ENCODE data around the gene TMEM205. TPM values are rescaled to one million over a fixed set of nuclear protein-coding genes. Genes with fewer than 3 reads are reported as not detected.

The TMEM205 gene
- total and polyA plus RNA-seq, 2 of the 13 experiments (the other 11 are each of a cell fraction or from before 2014, with no cell fraction given) = 45.5 to 98.7 TPM

DNA sequence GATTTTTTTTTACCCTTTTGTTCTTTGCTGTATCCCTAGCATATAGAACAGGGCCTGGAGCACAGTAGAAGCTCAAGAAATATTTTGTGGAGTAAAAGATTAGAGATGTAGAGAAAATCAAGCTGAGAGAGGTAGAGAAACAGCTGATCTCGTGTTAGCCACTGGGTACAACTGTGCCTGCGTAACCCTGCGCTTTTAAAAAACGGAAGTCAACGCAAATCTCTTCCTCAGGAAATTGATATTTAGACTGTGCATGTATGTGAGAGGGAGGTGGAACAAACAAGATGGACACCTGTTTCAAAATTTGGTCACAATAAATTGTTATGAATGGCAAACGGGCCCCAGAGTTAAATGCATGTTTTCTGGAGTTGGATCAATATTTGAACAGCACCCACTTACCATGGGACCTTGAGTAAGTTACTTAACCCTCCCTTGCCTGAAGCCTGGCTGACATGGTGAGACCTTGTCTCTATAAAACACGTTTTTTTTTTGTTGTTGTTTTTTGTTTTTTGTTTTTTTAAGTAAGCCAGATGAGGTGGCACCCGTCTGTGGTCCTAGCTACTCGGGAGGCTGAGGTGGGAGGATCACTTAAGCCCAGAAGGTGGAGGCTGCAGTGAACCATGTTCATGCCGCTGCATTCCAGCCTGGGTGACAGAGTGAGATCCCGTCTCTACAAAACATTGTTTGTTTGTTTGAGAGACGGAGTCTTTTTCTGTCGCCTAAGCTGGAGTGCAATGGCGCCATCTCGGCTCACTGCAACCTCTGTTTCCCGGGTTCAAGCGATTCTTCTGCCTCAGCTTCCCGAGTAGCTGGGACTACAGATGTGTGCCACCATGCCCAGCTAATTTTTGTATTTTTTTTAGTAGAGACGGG lies 41.3 kb upstream of the TMEM205 start (continued):
- TF ChIP-seq, protein P1, sequence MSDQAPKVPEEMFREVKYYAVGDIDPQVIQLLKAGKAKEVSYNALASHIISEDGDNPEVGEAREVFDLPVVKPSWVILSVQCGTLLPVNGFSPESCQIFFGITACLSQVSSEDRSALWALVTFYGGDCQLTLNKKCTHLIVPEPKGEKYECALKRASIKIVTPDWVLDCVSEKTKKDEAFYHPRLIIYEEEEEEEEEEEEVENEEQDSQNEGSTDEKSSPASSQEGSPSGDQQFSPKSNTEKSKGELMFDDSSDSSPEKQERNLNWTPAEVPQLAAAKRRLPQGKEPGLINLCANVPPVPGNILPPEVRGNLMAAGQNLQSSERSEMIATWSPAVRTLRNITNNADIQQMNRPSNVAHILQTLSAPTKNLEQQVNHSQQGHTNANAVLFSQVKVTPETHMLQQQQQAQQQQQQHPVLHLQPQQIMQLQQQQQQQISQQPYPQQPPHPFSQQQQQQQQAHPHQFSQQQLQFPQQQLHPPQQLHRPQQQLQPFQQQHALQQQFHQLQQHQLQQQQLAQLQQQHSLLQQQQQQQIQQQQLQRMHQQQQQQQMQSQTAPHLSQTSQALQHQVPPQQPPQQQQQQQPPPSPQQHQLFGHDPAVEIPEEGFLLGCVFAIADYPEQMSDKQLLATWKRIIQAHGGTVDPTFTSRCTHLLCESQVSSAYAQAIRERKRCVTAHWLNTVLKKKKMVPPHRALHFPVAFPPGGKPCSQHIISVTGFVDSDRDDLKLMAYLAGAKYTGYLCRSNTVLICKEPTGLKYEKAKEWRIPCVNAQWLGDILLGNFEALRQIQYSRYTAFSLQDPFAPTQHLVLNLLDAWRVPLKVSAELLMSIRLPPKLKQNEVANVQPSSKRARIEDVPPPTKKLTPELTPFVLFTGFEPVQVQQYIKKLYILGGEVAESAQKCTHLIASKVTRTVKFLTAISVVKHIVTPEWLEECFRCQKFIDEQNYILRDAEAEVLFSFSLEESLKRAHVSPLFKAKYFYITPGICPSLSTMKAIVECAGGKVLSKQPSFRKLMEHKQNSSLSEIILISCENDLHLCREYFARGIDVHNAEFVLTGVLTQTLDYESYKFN (CRISPR knock-in tag; conservative IDR thresholded peaks at IDR 0.05) = peak; percentile 41; the same call in 1 of the 2 replicates
- TF ChIP-seq KMT2A (CRISPR knock-in tag; IDR thresholded peaks at IDR 0.05) (no peak), HNRNPUL1 (IDR thresholded peaks at IDR 0.05; ENCODE audit: low read depth, low read length) (no peak), ZNF441 (CRISPR knock-in tag; IDR thresholded peaks at IDR 0.05; ENCODE audit: borderline replicate concordance) (peak; percentile 97), CEBPG (CRISPR knock-in tag; IDR thresholded peaks at IDR 0.05) (no peak), ZMYM3 (CRISPR knock-in tag; IDR thresholded peaks at IDR 0.05) (0 out of 2 replicates have a peak, but pooled peaks have one; percentile 11), ZZZ3 (CRISPR knock-in tag; IDR thresholded peaks at IDR 0.05; ENCODE audit: borderline replicate concordance) (no peak), ZFP62 (CRISPR knock-in tag; IDR thresholded peaks at IDR 0.05) (no peak), ZC3H13 (CRISPR knock-in tag; IDR thresholded peaks at IDR 0.05) (no peak), RAD51 (IDR thresholded peaks at IDR 0.05; ENCODE audit: borderline replicate concordance) (no peak), STAG1 (CRISPR knock-in tag; IDR thresholded peaks at IDR 0.05) (no peak), ZNF773 (CRISPR knock-in tag; IDR thresholded peaks at IDR 0.05; ENCODE audit: borderline replicate concordance) (no peak), ZNF563 (CRISPR knock-in tag; IDR thresholded peaks at IDR 0.05) (no peak), ZNF775 (CRISPR knock-in tag; IDR thresholded peaks at IDR 0.05; ENCODE audit: borderline replicate concordance) (no peak), PHF21A (CRISPR knock-in tag; IDR thresholded peaks at IDR 0.05) (0 out of 2 replicates have a peak, but pooled peaks have one; percentile 41), SRSF9 (IDR thresholded peaks at IDR 0.05; ENCODE audit: borderline replicate concordance, insufficient read depth, low read depth, low read length, poor library complexity, severe bottlenecking) (no peak), ZBTB20 (CRISPR knock-in tag; IDR thresholded peaks at IDR 0.05; ENCODE audit: borderline replicate concordance, low read depth) (no peak), HOXA7 (CRISPR knock-in tag; IDR thresholded peaks at IDR 0.05) (no peak), ZFY (CRISPR knock-in tag; IDR thresholded peaks at IDR 0.05) (no peak), ZNF136 (CRISPR knock-in tag; IDR thresholded peaks at IDR 0.05; ENCODE audit: low read depth) (no peak), ARNT2 (CRISPR knock-in tag; IDR thresholded peaks at IDR 0.05; ENCODE audit: low read depth) (no peak), BHLHE40 (IDR thresholded peaks at IDR 0.05; ENCODE audit: low read length) (no peak), ZC3H4 (CRISPR knock-in tag; IDR thresholded peaks at IDR 0.05; ENCODE audit: borderline replicate concordance) (no peak)
- TF ChIP-seq, protein P2, sequence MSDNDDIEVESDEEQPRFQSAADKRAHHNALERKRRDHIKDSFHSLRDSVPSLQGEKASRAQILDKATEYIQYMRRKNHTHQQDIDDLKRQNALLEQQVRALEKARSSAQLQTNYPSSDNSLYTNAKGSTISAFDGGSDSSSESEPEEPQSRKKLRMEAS (IDR thresholded peaks at IDR 0.05) = no peak
- TF ChIP-seq, protein P3, sequence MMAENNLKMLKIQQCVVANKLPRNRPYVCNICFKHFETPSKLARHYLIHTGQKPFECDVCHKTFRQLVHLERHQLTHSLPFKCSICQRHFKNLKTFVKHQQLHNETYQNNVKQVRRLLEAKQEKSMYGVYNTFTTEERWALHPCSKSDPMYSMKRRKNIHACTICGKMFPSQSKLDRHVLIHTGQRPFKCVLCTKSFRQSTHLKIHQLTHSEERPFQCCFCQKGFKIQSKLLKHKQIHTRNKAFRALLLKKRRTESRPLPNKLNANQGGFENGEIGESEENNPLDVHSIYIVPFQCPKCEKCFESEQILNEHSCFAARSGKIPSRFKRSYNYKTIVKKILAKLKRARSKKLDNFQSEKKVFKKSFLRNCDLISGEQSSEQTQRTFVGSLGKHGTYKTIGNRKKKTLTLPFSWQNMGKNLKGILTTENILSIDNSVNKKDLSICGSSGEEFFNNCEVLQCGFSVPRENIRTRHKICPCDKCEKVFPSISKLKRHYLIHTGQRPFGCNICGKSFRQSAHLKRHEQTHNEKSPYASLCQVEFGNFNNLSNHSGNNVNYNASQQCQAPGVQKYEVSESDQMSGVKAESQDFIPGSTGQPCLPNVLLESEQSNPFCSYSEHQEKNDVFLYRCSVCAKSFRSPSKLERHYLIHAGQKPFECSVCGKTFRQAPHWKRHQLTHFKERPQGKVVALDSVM (CRISPR knock-in tag; IDR thresholded peaks at IDR 0.05) = peak; percentile 97
